ENCODE data around the gene MCOLN2.

Gene MCOLN2

GRCh38 chr1:85001742-85002141, 4.8 kb upstream of the MCOLN2 start:
- Histone ChIP-seq H3K27ac (no peak overlapping the region), H3K9me3 (ENCODE audit: severe bottlenecking) (peaks cover 4% of the 10 kb centered on the region), H3K36me3 (no peaks in the 10 kb centered on the region), H3K27me3 (ENCODE audit: insufficient read depth, low read depth, severe bottlenecking) (peaks cover 7% of the 10 kb centered on the region), H3K4me3 (ENCODE audit: low read depth, low read length) (no peak overlapping the region)
- TF ChIP-seq CTCF (IDR thresholded peaks at IDR 0.05; ENCODE audit: low read depth, low read length), result no peak
- DNase-seq, result no peak

- no peak overlapping the region for H3K4me3 ChIP-seq (ENCODE audit: low read depth, low read length)
Measured at GRCh38 chr1:84998642-84999280, 1.8 kb upstream of the MCOLN2 start.

GRCh38 chr1:84997667-84998600, 1.0 kb upstream of the MCOLN2 start:
- no peaks in the 10 kb centered on the region for H3K9me3 ChIP-seq (ENCODE audit: severe bottlenecking)
- no peaks in the 10 kb centered on the region for H3K36me3 ChIP-seq
- TF ChIP-seq CTCF (IDR thresholded peaks at IDR 0.05; ENCODE audit: low read depth, low read length), result no peak
- peak overlapping the region; percentile 56 for H3K4me3 ChIP-seq (ENCODE audit: low read depth, low read length)
- no peak for DNase-seq
- peaks cover 7% of the 10 kb centered on the region for H3K27me3 ChIP-seq (ENCODE audit: insufficient read depth, low read depth, severe bottlenecking)
- no peak overlapping the region for H3K27ac ChIP-seq

More at GRCh38 chr1:84998642-84999280, 1.8 kb upstream of the MCOLN2 start:
- no peak for TF ChIP-seq CTCF (IDR thresholded peaks at IDR 0.05; ENCODE audit: low read depth, low read length)
- Histone ChIP-seq H3K9me3 (ENCODE audit: severe bottlenecking) (no peaks in the 10 kb centered on the region), H3K27me3 (ENCODE audit: insufficient read depth, low read depth, severe bottlenecking) (peaks cover 7% of the 10 kb centered on the region), H3K27ac (no peak overlapping the region), H3K36me3 (no peaks in the 10 kb centered on the region)
- DNase-seq, result no peak

- Histone ChIP-seq H3K36me3 (no peaks in the 10 kb centered on the region), H3K27ac (no peak overlapping the region)
- TF ChIP-seq CTCF (IDR thresholded peaks at IDR 0.05; ENCODE audit: low read depth, low read length), result no peak
Measured at GRCh38 chr1:84995484-84996334, 1.2 kb downstream of the MCOLN2 start.

GRCh38 chr1:84991097-84991920, 5.6 kb downstream of the MCOLN2 start:
- no peaks in the 10 kb centered on the region for H3K27me3 ChIP-seq (ENCODE audit: insufficient read depth, low read depth, severe bottlenecking)
- H3K36me3 ChIP-seq, result no peaks in the 10 kb centered on the region
- TF ChIP-seq CTCF (IDR thresholded peaks at IDR 0.05; ENCODE audit: low read depth, low read length), result no peak
- no peak for DNase-seq
- H3K4me3 ChIP-seq (ENCODE audit: low read depth, low read length), result no peak overlapping the region
- H3K27ac ChIP-seq, result no peak overlapping the region
- no peaks in the 10 kb centered on the region for H3K9me3 ChIP-seq (ENCODE audit: severe bottlenecking)

More at GRCh38 chr1:84995484-84996334, 1.2 kb downstream of the MCOLN2 start:
- peaks cover 7% of the 10 kb centered on the region for H3K27me3 ChIP-seq (ENCODE audit: insufficient read depth, low read depth, severe bottlenecking)
- no peak for DNase-seq
- no peak overlapping the region; the same call in 1 of the 2 replicates for H3K4me3 ChIP-seq (ENCODE audit: low read depth, low read length)
- H3K9me3 ChIP-seq (ENCODE audit: severe bottlenecking), result no peaks in the 10 kb centered on the region

Data from WERI-Rb-1 (cell line).